Thoracic aorta (tissue), 2 donors: ENCODE data around the gene CDR2. TPM values are rescaled to one million over a fixed set of nuclear protein-coding genes. Genes with fewer than 3 reads are reported as not detected.
"Not testable (repeated sequence)": the region's sequence is repeated elsewhere in the genome, so short reads cannot be mapped to it uniquely, and the experiment has no call there.

Source experiments
- ATAC-seq: fragments of 150-250 bp; one replicate; pipeline ENCODE4 v1.8.0; 2017; ENCODE audit warnings: low read depth; ENCODE audit not compliant: insufficient number of reproducible peaks, low FRiP score
- DNase-seq: peaks from one replicate; pipeline ENCODE4 v3.0.0-alpha.2; 2020; ENCODE audit warnings: low spot score
- H3K27ac ChIP-seq, 2 donors: fragments of 200-600 bp; sonication (generic); 1 replicate in 1 of 2; 2 replicates in 1 of 2; pipeline ENCODE4 v1.5.1; 2016; ENCODE audit warnings: mild to moderate bottlenecking in 2 of 2, moderate library complexity in 2 of 2
- H3K27me3 ChIP-seq: fragments of 200-600 bp; sonication (generic); replicated peaks from 2 replicates; pipeline ENCODE4 v1.6.0; 2016; ENCODE audit warnings: mild to moderate bottlenecking; ENCODE audit not compliant: insufficient read depth
- H3K36me3 ChIP-seq: fragments of 200-600 bp; sonication (generic); one replicate; pipeline ENCODE4 v1.5.1; 2016
- H3K4me1 ChIP-seq, 2 donors: fragments of 200-600 bp; sonication (generic); 1 replicate in 1 of 2; 2 replicates in 1 of 2; pipeline versions ENCODE4 v1.5.1 to v1.6.0; 2016; ENCODE audit warnings: low read depth in 2 of 2, mild to moderate bottlenecking in 1 of 2; ENCODE audit not compliant: control insufficient read depth in 1 of 2
- H3K4me3 ChIP-seq: fragments of 200-600 bp; sonication (generic); 2 replicates; pipeline ENCODE4 v1.5.1; 2016; ENCODE audit warnings: mild to moderate bottlenecking
- H3K9me3 ChIP-seq: fragments of 200-600 bp; sonication (generic); 2 replicates; pipeline ENCODE4 v1.5.1; 2016
- total RNA-seq, 2 donors: library from RNA; depleted of rRNA; stranded (reverse); fragments of >200 nt; gene quantifications; one replicate each; pipeline versions ENCODE4 v1.1.0 to v1.2.3, GENCODE V29; 2016
- TF ChIP-seq, protein P1 (sequence below): fragments of 200-600 bp; sonication (generic); IDR thresholded peaks from one replicate; pipeline ENCODE4 v1.5.1; 2019; ENCODE audit warnings: antibody characterized with exemption

CDR2 gene
- total RNA-seq, 2 donors from 2014 or later = 41.2 to 55.0 TPM

GRCh38 chr16:22352723-22353122 is 21.7 kb downstream of the CDR2 start:
- no peak for ATAC-seq

DNA sequence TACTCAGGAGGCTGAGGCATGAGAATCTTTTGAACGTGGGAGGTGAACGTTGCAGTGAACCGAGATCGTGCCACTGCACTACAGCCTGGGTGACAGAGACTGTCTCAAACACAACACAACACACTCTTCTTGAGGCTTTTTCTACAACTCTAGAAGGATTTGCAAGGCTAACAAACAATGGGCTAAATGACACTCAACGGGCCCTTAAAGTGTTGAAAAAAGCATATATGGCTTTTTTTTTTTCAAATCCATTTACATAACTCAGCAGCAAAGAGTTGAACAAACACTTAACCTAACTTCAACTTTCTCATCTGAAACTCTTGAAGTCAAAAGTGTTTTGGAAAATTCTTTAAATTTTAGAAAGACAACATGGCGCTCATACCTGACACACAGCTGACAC is 22.3 kb downstream of the CDR2 start:
- DNase-seq (no peak), ATAC-seq (no peak)
- peaks cover 7 to 23% of the 10 kb centered on the region in 2 donors for H3K4me1 ChIP-seq
- TF ChIP-seq, protein P1, sequence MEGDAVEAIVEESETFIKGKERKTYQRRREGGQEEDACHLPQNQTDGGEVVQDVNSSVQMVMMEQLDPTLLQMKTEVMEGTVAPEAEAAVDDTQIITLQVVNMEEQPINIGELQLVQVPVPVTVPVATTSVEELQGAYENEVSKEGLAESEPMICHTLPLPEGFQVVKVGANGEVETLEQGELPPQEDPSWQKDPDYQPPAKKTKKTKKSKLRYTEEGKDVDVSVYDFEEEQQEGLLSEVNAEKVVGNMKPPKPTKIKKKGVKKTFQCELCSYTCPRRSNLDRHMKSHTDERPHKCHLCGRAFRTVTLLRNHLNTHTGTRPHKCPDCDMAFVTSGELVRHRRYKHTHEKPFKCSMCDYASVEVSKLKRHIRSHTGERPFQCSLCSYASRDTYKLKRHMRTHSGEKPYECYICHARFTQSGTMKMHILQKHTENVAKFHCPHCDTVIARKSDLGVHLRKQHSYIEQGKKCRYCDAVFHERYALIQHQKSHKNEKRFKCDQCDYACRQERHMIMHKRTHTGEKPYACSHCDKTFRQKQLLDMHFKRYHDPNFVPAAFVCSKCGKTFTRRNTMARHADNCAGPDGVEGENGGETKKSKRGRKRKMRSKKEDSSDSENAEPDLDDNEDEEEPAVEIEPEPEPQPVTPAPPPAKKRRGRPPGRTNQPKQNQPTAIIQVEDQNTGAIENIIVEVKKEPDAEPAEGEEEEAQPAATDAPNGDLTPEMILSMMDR = no peak
- H3K27ac ChIP-seq = no peak overlapping the region
- no peaks in the 10 kb centered on the region for H3K27me3 ChIP-seq
- peaks cover 19% of the 10 kb centered on the region for H3K36me3 ChIP-seq
- H3K9me3 ChIP-seq = no peaks in the 10 kb centered on the region
- H3K4me3 ChIP-seq = no peak overlapping the region

More at GRCh38 chr16:22352723-22353122, 21.7 kb downstream of the CDR2 start:
- H3K4me3 ChIP-seq = no peak overlapping the region
- peaks cover 11 to 24% of the 10 kb centered on the region in 2 donors for H3K4me1 ChIP-seq
- H3K9me3 ChIP-seq = no peaks in the 10 kb centered on the region
- no peak for DNase-seq
- TF ChIP-seq, protein P1 = no peak
- no peaks in the 10 kb centered on the region for H3K27me3 ChIP-seq
- peaks cover 19% of the 10 kb centered on the region for H3K36me3 ChIP-seq
- no peak overlapping the region for H3K27ac ChIP-seq

DNA sequence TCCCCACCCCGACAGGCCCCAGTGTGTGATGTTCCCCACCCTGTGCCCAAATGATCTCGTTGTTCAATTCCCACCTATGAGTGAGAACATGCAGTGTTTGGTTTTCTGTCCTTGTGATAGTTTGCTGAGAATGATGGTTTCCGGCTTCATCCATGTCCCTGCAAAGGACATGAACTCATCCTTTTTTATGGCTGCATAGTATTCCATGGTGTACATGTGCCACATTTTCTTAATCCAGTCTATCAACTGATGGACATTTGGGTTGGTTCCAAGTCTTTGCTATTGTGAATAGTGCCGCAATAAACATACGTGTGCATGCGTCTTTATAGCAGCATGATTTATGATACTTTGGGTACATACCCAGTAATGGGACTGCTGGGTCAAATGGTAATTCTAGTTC is 23.4 kb downstream of the CDR2 start:
- H3K27ac ChIP-seq, H3K27me3 ChIP-seq, DNase-seq, H3K9me3 ChIP-seq, ATAC-seq, H3K4me3 ChIP-seq: not testable (repeated sequence)
- Histone ChIP-seq H3K36me3 (peaks cover 23% of the 10 kb centered on the region), H3K4me1 (peaks cover 7 to 31% of the 10 kb centered on the region in 2 donors)

DNA sequence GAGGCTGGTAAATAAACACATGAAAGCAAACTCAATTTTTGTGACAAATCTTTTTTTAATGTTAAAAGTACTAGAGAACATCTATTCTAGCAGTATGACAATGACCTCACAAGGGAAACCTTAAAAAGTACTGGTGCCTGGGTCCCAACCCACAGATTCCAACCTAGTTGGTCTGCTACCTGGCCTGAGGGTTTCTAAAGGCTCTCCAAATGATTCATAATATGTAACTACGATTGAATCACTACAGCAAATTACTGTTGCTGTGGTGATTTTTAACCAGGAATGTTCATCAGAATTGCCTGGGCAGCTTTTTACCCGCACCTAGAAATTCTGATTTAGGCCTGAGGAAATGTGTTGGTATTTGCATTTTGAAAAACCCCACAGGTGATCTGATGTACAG is 26.1 kb downstream of the CDR2 start:
- ATAC-seq (no peak), DNase-seq (no peak)
- peaks cover 28% of the 10 kb centered on the region for H3K36me3 ChIP-seq
- peaks cover 3 to 22% of the 10 kb centered on the region in 2 donors for H3K4me1 ChIP-seq
- no peak overlapping the region for H3K27ac ChIP-seq
- no peaks in the 10 kb centered on the region for H3K9me3 ChIP-seq
- H3K27me3 ChIP-seq = no peaks in the 10 kb centered on the region
- TF ChIP-seq, protein P1 = no peak
- no peak overlapping the region for H3K4me3 ChIP-seq

GRCh38 chr16:22347100-22347820 is 27.2 kb downstream of the CDR2 start:
- no peaks in the 10 kb centered on the region for H3K9me3 ChIP-seq
- TF ChIP-seq, protein P1 = no peak
- peak overlapping the region; percentile 45 to 48 for H3K27ac ChIP-seq
- no peaks in the 10 kb centered on the region for H3K27me3 ChIP-seq
- peaks cover 28% of the 10 kb centered on the region for H3K36me3 ChIP-seq
- no peak overlapping the region for H3K4me3 ChIP-seq
- peaks cover 0 to 17% of the 10 kb centered on the region in 2 donors for H3K4me1 ChIP-seq
- DNase-seq (no peak), ATAC-seq (no peak)

DNA sequence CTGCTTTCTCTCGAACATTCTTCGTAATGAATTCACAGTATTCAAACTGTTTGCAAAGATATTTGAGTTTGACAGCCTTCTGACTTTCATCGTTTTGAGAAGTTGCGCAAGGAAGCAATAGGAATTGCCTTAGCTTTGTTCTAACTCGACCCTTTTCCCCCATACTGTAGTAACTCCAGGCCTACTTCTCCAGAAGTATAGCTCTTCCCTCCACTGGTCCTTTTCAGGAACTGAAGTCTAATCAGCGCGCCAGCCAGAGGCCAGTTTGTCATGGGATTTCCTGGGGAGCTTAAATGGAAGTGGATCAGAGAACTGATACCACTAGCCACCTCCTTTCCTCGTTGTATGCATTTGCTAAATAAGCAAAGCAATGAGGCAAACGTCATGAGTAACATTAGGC is 27.9 kb downstream of the CDR2 start:
- DNase-seq = no peak
- Histone ChIP-seq H3K27ac (peak overlapping the region; percentile 45 to 48), H3K9me3 (no peaks in the 10 kb centered on the region), H3K36me3 (peaks cover 28% of the 10 kb centered on the region), H3K4me1 (peaks cover 0 to 17% of the 10 kb centered on the region in 2 donors), H3K4me3 (no peak overlapping the region), H3K27me3 (no peaks in the 10 kb centered on the region)
- TF ChIP-seq, protein P1 = no peak
- ATAC-seq = no peak
